Measurements from ENCODE around the gene MICU2. TPM values are rescaled to one million over a fixed set of nuclear protein-coding genes. Genes with fewer than 3 reads are reported as not detected.
"Not testable (repeated sequence)": the region's sequence is repeated elsewhere in the genome, so short reads cannot be mapped to it uniquely, and the experiment has no call there.

MICU2 gene
- polyA plus RNA-seq, 5 donors: 74.6 to 93.8 (median 78.8) TPM

GRCh38 chr13:21606251-21606650, 2.3 kb upstream of the MICU2 start:
- DNase-seq: no peak

- DNase-seq: no peak
Measured at GRCh38 chr13:21596722-21597121, 7.2 kb downstream of the MICU2 start.

GRCh38 chr13:21595546-21595822, 8.5 kb downstream of the MICU2 start:
- DNase-seq: no peak

GRCh38 chr13:21594715-21595545, 9.0 kb downstream of the MICU2 start:
- DNase-seq: no peak

GRCh38 chr13:21590665-21591456, 13.1 kb downstream of the MICU2 start:
- DNase-seq: not testable (repeated sequence)

- no peak for DNase-seq
Measured at GRCh38 chr13:21590231-21590630, 13.7 kb downstream of the MICU2 start.

GRCh38 chr13:21589510-21589909, 14.5 kb downstream of the MICU2 start:
- not testable (repeated sequence) for DNase-seq

GRCh38 chr13:21588411-21588810, 15.6 kb downstream of the MICU2 start:
- DNase-seq: not testable (repeated sequence)

GRCh38 chr13:21584973-21585592, 18.9 kb downstream of the MICU2 start:
- DNase-seq: no peak

GRCh38 chr13:21583478-21583877, 20.5 kb downstream of the MICU2 start:
- no peak for DNase-seq

GRCh38 chr13:21580736-21581135, 23.2 kb downstream of the MICU2 start:
- no peak for DNase-seq

- no peak for DNase-seq
Measured at GRCh38 chr13:21579754-21580316, 24.1 kb downstream of the MICU2 start.

GRCh38 chr13:21578748-21579147, 25.2 kb downstream of the MICU2 start:
- DNase-seq: no peak

- DNase-seq: no peak
Measured at GRCh38 chr13:21576426-21576825, 27.5 kb downstream of the MICU2 start.

GRCh38 chr13:21573920-21574712, 29.9 kb downstream of the MICU2 start:
- DNase-seq: no peak

- DNase-seq: no peak
Measured at GRCh38 chr13:21569686-21570085, 34.3 kb downstream of the MICU2 start.

- no peak for DNase-seq
Measured at GRCh38 chr13:21568854-21569253, 35.1 kb downstream of the MICU2 start.

- DNase-seq: no peak
Measured at GRCh38 chr13:21567714-21568113, 36.3 kb downstream of the MICU2 start.

- DNase-seq: no peak
Measured at GRCh38 chr13:21557995-21558394, 46.0 kb downstream of the MICU2 start.

GRCh38 chr13:21556051-21556450, 47.9 kb downstream of the MICU2 start:
- no peak for DNase-seq

- DNase-seq: not testable (repeated sequence)
Measured at GRCh38 chr13:21553261-21553660, 50.7 kb downstream of the MICU2 start.

GRCh38 chr13:21550918-21551317, 53.1 kb downstream of the MICU2 start:
- DNase-seq: no peak
